ENCODE measurements around the gene KLHL29.

The KLHL29 gene

DNA sequence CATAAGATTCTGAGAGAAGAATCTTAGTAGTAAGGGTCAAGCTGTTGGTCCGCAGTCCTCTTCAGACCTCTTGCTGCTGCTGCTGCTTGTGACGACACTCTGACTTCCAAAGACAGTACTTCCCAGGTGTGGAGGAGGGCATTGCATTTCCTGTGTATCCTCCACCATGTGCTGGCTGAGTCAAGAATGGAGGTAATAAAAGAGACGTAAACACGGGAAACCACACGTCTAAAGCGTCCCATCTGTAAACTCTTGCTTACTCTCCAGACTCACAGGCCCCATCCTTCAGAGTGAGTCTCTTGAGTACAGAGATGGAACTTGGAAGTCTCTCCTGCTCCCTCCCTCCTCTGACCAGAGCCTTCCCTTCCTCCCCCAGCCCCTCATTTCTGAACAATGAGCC is 25.6 kb downstream of the KLHL29 start:
- H3K4me3 ChIP-seq (ENCODE audit: low read depth, low read length): no peak overlapping the region
- DNase-seq (ENCODE audit: low read depth): no peak
- no peak for TF ChIP-seq POLR2A (IDR thresholded peaks at IDR 0.05; ENCODE audit: extremely low read depth, insufficient read length)
- TF ChIP-seq CTCF (IDR thresholded peaks at IDR 0.05; ENCODE audit: low read depth, low read length): no peak
- no peak for TF ChIP-seq MAX (IDR thresholded peaks at IDR 0.05; ENCODE audit: low read depth, low read length)
- no peak for TF ChIP-seq MYC (IDR thresholded peaks at IDR 0.05; ENCODE audit: low read depth, low read length)

DNA sequence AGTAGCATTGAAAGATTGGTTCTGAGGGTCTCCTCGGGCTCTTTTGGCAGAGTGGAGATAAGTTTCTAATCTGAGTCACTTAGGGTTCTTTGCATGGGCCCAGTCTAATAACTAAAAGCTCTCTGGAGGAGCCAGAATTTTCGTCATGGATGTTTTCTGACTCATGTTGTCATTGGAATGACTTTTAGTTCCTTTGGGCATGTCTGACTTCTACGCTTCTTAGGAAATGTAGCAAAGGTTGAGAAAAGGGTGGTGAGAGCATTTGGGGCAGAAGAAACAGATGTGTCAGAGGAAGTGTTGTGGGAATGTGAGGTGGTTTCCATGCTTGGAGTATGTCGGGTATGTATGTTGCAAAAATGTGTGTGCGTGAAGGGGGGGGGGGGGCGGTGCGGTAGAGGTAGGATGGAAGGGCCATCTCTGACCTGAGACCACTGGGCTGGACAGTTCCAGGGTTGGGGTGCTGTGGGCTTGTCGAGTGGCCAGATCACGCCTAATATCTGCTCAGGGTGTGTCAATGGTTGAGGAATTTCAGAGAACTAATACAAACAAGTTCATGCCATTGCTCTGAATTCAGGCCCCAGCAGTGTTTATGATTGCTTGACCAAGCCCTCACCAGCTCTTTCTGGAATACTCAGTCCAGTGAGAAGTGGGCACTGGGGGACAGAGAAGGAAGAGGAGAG is 26.9 kb downstream of the KLHL29 start:
- no peak for DNase-seq (ENCODE audit: low read depth)
- no peak for TF ChIP-seq POLR2A (IDR thresholded peaks at IDR 0.05; ENCODE audit: extremely low read depth, insufficient read length)
- no peak for TF ChIP-seq MYC (IDR thresholded peaks at IDR 0.05; ENCODE audit: low read depth, low read length)
- TF ChIP-seq CTCF (IDR thresholded peaks at IDR 0.05; ENCODE audit: low read depth, low read length): no peak
- TF ChIP-seq MAX (IDR thresholded peaks at IDR 0.05; ENCODE audit: low read depth, low read length): no peak
- no peak overlapping the region for H3K4me3 ChIP-seq (ENCODE audit: low read depth, low read length)

DNA sequence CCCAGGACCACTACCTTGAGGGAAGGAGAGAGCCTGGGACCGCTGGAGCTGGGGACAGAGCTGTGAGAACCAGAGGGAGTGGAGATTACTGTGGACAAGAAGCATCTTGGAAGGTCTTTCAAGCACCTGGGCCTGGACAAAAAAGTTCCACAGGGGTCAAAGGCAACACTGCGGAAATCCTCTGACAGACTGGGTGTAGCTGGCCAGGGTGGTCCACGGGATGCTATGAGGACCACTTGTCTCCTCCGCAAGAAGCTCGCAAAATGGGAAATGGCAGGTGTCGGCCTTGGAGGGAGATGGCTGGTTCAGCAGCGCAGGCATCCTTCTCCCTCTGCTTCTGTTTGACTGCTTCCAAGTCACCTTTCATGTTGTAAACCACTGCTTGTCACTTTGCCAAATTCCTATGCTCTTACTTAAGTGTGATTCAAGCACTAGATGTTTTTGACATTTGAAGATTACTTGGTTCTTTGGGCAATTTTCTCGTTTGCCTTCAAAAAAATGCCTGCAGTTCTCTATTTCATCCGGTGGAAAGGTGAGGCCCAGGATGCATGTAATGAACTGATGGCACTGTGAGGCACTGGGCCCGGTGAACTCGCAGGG is 27.7 kb downstream of the KLHL29 start:
- DNase-seq (ENCODE audit: low read depth): no peak
- no peak for TF ChIP-seq CTCF (IDR thresholded peaks at IDR 0.05; ENCODE audit: low read depth, low read length)
- no peak for TF ChIP-seq MYC (IDR thresholded peaks at IDR 0.05; ENCODE audit: low read depth, low read length)
- TF ChIP-seq POLR2A (IDR thresholded peaks at IDR 0.05; ENCODE audit: extremely low read depth, insufficient read length): no peak
- TF ChIP-seq MAX (IDR thresholded peaks at IDR 0.05; ENCODE audit: low read depth, low read length): no peak
- H3K4me3 ChIP-seq (ENCODE audit: low read depth, low read length): no peak overlapping the region

GRCh38 chr2:23413641-23414040 is 28.7 kb downstream of the KLHL29 start:
- TF ChIP-seq CTCF (IDR thresholded peaks at IDR 0.05; ENCODE audit: low read depth, low read length): no peak
- TF ChIP-seq MAX (IDR thresholded peaks at IDR 0.05; ENCODE audit: low read depth, low read length): no peak
- TF ChIP-seq POLR2A (IDR thresholded peaks at IDR 0.05; ENCODE audit: extremely low read depth, insufficient read length): no peak
- no peak for TF ChIP-seq MYC (IDR thresholded peaks at IDR 0.05; ENCODE audit: low read depth, low read length)
- no peak overlapping the region for H3K4me3 ChIP-seq (ENCODE audit: low read depth, low read length)
- no peak for DNase-seq (ENCODE audit: low read depth)

- H3K4me3 ChIP-seq (ENCODE audit: low read depth, low read length): no peak overlapping the region
- no peak for DNase-seq (ENCODE audit: low read depth)
- TF ChIP-seq CTCF (IDR thresholded peaks at IDR 0.05; ENCODE audit: low read depth, low read length) (no peak), MAX (IDR thresholded peaks at IDR 0.05; ENCODE audit: low read depth, low read length) (no peak), POLR2A (IDR thresholded peaks at IDR 0.05; ENCODE audit: extremely low read depth, insufficient read length) (no peak), MYC (IDR thresholded peaks at IDR 0.05; ENCODE audit: low read depth, low read length) (no peak)
Measured at GRCh38 chr2:23414106-23414505, 29.1 kb downstream of the KLHL29 start.

Measured in NB4 (cell line).